ENCODE results near the gene UGCG.

Gene UGCG

GRCh38 chr9:111895996-111896941 lies at the start of gene UGCG:
TSS of gene UGCG (plus strand) at chr9:111896814. CDS start at chr9:111897216, 402 bp downstream.
- no peak for DNase-seq (ENCODE audit: low read depth, low spot score)
- Histone ChIP-seq H3K4me3 (peak within 1 kb of the TSS; percentile 97), H3K9me3 (ENCODE audit: low read depth, low read length) (no peaks in the 10 kb centered on the region), H3K36me3 (ENCODE audit: insufficient read depth, low read length) (no peaks in the 10 kb centered on the region), H3K27ac (no peak within 1 kb of the TSS), H3K9ac (ENCODE audit: insufficient read length) (peak within 1 kb of the TSS; percentile 88)
- TF ChIP-seq POLR2AphosphoS5 (IDR thresholded peaks at IDR 0.05; ENCODE audit: borderline replicate concordance, low read depth, low read length) (peak; percentile 91; the same call in 1 of the 2 replicates), FOXP2 (optimal IDR thresholded peaks at IDR 0.05; ENCODE audit: control extremely low read depth, extremely low read length, insufficient read depth) (peak; percentile 28), EZH2 (IDR thresholded peaks at IDR 0.05) (no peak)

DNA sequence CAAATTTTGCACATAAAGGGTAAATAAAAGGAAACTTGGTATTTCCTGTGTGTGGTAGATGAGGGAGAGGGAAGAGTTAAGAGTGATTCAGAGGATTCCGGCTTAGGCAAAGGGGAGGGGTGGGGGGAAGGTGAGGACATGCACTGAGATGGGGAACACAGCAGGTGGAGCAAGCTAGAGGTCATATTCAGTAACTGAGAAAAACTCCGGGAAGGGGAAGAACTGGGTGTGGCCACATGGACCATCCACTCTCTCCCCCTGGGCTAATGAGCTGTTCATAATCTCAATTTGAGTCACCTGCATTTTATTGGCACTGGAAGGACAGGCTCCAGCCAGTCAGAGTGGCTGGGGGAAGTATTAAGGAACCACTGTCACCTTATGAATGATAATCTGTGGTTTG lies 45.1 kb upstream of the UGCG start:
- H3K9ac ChIP-seq (ENCODE audit: insufficient read length) = no peak overlapping the region
- no peak for DNase-seq (ENCODE audit: low read depth, low spot score)
- H3K4me3 ChIP-seq = no peak overlapping the region
- TF ChIP-seq EZH2 (IDR thresholded peaks at IDR 0.05) (no peak), POLR2AphosphoS5 (IDR thresholded peaks at IDR 0.05; ENCODE audit: borderline replicate concordance, low read depth, low read length) (no peak), FOXP2 (optimal IDR thresholded peaks at IDR 0.05; ENCODE audit: control extremely low read depth, extremely low read length, insufficient read depth) (no peak)
- H3K36me3 ChIP-seq (ENCODE audit: insufficient read depth, low read length) = no peaks in the 10 kb centered on the region
- no peak overlapping the region for H3K27ac ChIP-seq
- no peaks in the 10 kb centered on the region for H3K9me3 ChIP-seq (ENCODE audit: low read depth, low read length)

DNA sequence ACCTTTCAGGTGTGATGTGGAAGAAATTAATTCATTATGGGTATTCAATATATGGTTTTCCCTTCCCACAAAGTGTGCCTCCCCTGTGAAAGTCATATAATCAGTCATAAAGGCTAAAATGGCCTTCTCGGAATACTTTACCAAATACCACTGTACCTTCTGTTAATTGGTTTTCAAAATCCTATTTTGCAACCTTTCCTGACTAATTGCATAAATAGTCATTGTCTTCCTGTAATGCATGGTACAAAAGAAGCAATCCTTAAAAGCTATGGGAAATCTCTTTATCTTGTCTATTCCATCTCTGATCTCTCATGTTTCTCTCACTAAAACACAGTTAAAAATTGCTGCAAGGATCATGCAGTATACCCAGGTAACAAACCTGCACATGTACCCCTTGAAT lies 44.3 kb upstream of the UGCG start:
- Histone ChIP-seq H3K4me3 (no peak overlapping the region), H3K27ac (no peak overlapping the region)
- DNase-seq (ENCODE audit: low read depth, low spot score) = no peak

GRCh38 chr9:111853450-111853827 lies 43.2 kb upstream of the UGCG start:
- H3K9ac ChIP-seq (ENCODE audit: insufficient read length) = no peak overlapping the region
- no peak overlapping the region for H3K27ac ChIP-seq
- no peak overlapping the region for H3K4me3 ChIP-seq
- no peaks in the 10 kb centered on the region for H3K9me3 ChIP-seq (ENCODE audit: low read depth, low read length)
- TF ChIP-seq POLR2AphosphoS5 (IDR thresholded peaks at IDR 0.05; ENCODE audit: borderline replicate concordance, low read depth, low read length) (no peak), EZH2 (IDR thresholded peaks at IDR 0.05) (no peak), FOXP2 (optimal IDR thresholded peaks at IDR 0.05; ENCODE audit: control extremely low read depth, extremely low read length, insufficient read depth) (no peak)
- no peaks in the 10 kb centered on the region for H3K36me3 ChIP-seq (ENCODE audit: insufficient read depth, low read length)
- DNase-seq (ENCODE audit: low read depth, low spot score) = no peak

More for the DNA sequence above, 44.3 kb upstream of the UGCG start:
- H3K9me3 ChIP-seq (ENCODE audit: low read depth, low read length) = no peaks in the 10 kb centered on the region
- H3K36me3 ChIP-seq (ENCODE audit: insufficient read depth, low read length) = no peaks in the 10 kb centered on the region
- no peak overlapping the region for H3K9ac ChIP-seq (ENCODE audit: insufficient read length)
- TF ChIP-seq EZH2 (IDR thresholded peaks at IDR 0.05) (no peak), POLR2AphosphoS5 (IDR thresholded peaks at IDR 0.05; ENCODE audit: borderline replicate concordance, low read depth, low read length) (no peak), FOXP2 (optimal IDR thresholded peaks at IDR 0.05; ENCODE audit: control extremely low read depth, extremely low read length, insufficient read depth) (no peak)

- H3K9ac ChIP-seq (ENCODE audit: insufficient read length) = no peak overlapping the region
- no peak for DNase-seq (ENCODE audit: low read depth, low spot score)
- H3K36me3 ChIP-seq (ENCODE audit: insufficient read depth, low read length) = no peaks in the 10 kb centered on the region
- TF ChIP-seq EZH2 (IDR thresholded peaks at IDR 0.05) (no peak), POLR2AphosphoS5 (IDR thresholded peaks at IDR 0.05; ENCODE audit: borderline replicate concordance, low read depth, low read length) (no peak), FOXP2 (optimal IDR thresholded peaks at IDR 0.05; ENCODE audit: control extremely low read depth, extremely low read length, insufficient read depth) (no peak)
- H3K27ac ChIP-seq = no peak overlapping the region
- no peaks in the 10 kb centered on the region for H3K9me3 ChIP-seq (ENCODE audit: low read depth, low read length)
- no peak overlapping the region for H3K4me3 ChIP-seq
These were observed 41.8 kb upstream of the UGCG start for GRCh38 chr9:111854799-111855198.

DNA sequence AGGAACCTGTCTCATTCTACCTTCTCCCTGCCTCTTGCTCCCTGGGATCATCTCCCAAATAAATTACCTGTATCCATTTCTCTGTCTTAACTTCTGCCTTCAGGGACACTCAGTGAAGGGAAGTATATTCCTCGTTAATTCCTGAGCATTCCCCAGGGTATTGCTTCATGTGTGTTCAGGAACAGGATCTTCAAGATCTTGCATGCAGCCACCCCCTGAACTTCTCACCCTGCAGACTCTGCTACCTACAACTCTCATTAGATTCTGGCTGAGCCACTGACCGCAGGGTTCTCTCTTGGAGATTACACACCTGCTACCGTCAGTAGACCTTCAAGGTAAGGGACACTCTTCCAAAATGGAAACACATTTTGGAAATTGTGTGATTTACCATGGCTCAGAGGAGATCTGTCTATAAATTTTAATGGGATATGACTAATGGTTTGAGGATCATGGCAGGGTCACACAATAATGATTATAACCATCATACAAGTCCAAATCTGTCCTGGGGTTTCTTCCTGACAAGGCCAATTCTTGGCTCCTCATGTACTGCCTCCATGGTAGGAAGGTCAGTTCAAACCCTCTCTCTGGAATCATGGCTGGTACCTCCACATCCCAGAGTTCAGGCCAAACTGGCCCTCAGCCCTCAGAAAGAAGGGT lies 38.9 kb upstream of the UGCG start:
- Histone ChIP-seq H3K9me3 (ENCODE audit: low read depth, low read length) (no peaks in the 10 kb centered on the region), H3K27ac (no peak overlapping the region), H3K9ac (ENCODE audit: insufficient read length) (no peak overlapping the region), H3K4me3 (no peak overlapping the region), H3K36me3 (ENCODE audit: insufficient read depth, low read length) (no peaks in the 10 kb centered on the region)
- TF ChIP-seq EZH2 (IDR thresholded peaks at IDR 0.05) (no peak), FOXP2 (optimal IDR thresholded peaks at IDR 0.05; ENCODE audit: control extremely low read depth, extremely low read length, insufficient read depth) (no peak), POLR2AphosphoS5 (IDR thresholded peaks at IDR 0.05; ENCODE audit: borderline replicate concordance, low read depth, low read length) (no peak)
- DNase-seq (ENCODE audit: low read depth, low spot score) = no peak

DNA sequence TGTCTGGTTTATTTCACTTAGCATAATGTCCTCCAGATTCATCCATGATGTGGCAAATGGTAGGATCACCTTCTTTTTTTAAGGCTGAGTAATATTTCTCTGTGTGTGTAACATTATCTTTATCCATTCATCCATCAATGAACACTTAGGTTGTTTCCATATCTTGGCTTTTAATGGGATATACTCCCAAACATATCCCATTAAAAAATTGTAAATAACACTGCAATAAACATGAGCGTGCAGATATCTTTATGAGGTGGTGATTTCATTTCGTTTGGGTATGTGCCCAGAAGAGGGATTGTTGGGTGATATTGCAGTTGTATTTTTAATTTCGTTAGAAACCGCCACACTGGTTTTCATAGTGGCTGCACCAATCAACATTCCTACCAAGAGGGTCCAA lies 36.2 kb upstream of the UGCG start:
- Histone ChIP-seq H3K4me3 (no peak overlapping the region), H3K9me3 (ENCODE audit: low read depth, low read length) (no peaks in the 10 kb centered on the region), H3K27ac (no peak overlapping the region), H3K36me3 (ENCODE audit: insufficient read depth, low read length) (no peaks in the 10 kb centered on the region), H3K9ac (ENCODE audit: insufficient read length) (no peak overlapping the region)
- no peak for DNase-seq (ENCODE audit: low read depth, low spot score)
- TF ChIP-seq FOXP2 (optimal IDR thresholded peaks at IDR 0.05; ENCODE audit: control extremely low read depth, extremely low read length, insufficient read depth) (no peak), EZH2 (IDR thresholded peaks at IDR 0.05) (no peak), POLR2AphosphoS5 (IDR thresholded peaks at IDR 0.05; ENCODE audit: borderline replicate concordance, low read depth, low read length) (no peak)

GRCh38 chr9:111863636-111864035 lies 33.0 kb upstream of the UGCG start:
- no peak for DNase-seq (ENCODE audit: low read depth, low spot score)
- no peak overlapping the region for H3K9ac ChIP-seq (ENCODE audit: insufficient read length)
- no peaks in the 10 kb centered on the region for H3K9me3 ChIP-seq (ENCODE audit: low read depth, low read length)
- H3K36me3 ChIP-seq (ENCODE audit: insufficient read depth, low read length) = no peaks in the 10 kb centered on the region
- no peak overlapping the region for H3K27ac ChIP-seq
- H3K4me3 ChIP-seq = no peak overlapping the region
- no peak for TF ChIP-seq POLR2AphosphoS5 (IDR thresholded peaks at IDR 0.05; ENCODE audit: borderline replicate concordance, low read depth, low read length)
- TF ChIP-seq FOXP2 (optimal IDR thresholded peaks at IDR 0.05; ENCODE audit: control extremely low read depth, extremely low read length, insufficient read depth) = no peak
- TF ChIP-seq EZH2 (IDR thresholded peaks at IDR 0.05) = no peak

Data from SK-N-MC (cell line).